Pulmonary artery endothelial cell (primary cell): ENCODE data around the gene F7. TPM values are rescaled to one million over a fixed set of nuclear protein-coding genes. Genes with fewer than 3 reads are reported as not detected.

Experiments
- DNase-seq: peaks from one replicate; pipeline ENCODE4 v3.0.0-alpha.2; 2011; ENCODE audit warnings: low read depth, low spot score
- total RNA-seq: library from RNA; depleted of rRNA; stranded (reverse); fragments of >200 nt; gene quantifications from 2 replicates; pipeline ENCODE4 v1.2.3, GENCODE V29; 2014

The F7 gene
- total RNA-seq, 1 donor from 2014 or later: not detected

DNA sequence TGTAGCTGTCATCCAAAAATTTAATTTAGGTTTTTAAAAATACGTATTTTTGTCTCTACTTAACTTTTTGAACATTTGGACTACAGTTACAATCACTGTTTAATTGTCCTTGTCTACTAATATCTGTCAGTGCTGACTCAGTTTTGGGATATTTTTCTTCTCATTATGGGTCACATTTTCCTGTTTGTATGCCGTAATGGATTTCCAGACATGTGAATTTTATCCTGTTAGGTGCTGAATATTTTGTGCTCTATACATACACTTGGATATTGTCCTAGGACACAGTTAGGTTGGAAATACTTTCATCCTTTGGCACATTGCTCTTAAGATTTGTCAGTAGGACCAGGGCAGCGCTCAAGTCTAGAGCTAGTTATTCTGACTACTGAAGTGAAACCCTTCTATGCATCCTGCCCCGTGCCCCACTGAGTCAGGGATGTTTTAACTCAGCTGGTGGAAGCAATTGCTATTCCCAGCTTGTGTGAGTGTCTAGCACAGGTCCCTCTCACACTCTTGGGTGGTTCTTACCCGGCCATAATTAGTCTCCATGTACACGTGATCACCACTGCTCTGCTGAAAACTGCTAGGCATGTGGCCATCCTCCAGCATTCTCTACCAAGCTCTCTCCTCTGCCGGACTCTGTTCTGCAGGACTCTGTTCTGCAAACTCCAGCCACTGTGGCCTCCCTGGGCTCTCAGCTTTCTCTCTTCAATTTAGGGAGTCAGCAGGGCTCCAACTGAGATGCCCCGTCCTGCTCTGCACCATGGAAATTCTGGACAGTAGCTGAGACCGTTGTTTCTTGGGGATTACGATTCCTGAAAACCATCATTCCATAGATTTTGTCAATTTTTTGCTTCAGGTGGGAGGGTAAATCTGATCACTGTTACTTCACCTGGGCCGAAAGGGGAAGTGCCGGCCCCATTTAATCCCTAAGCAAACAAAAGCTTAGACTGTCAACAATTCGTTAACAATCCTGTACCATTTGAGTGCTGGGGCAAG lies 64.0 kb downstream of the F7 start:
- DNase-seq: no peak

Other genes starting within 250 kb of the F7 start
- under 0.01 and 0.32 TPM in 2 replicates for gene MCF2L, start 136.6 kb upstream of the F7 start, total RNA-seq
- 0.13 and 0.56 TPM in 2 replicates for gene F10, start 17.0 kb downstream of the F7 start, total RNA-seq
- gene PROZ, start 52.9 kb downstream of the F7 start, total RNA-seq: not detected in 2 replicates
- gene PCID2, start 102.9 kb downstream of the F7 start, total RNA-seq: 53.4 and 67.3 TPM in 2 replicates
- 116 and 129 TPM in 2 replicates for gene CUL4A, start 103.8 kb downstream of the F7 start, total RNA-seq
- gene LAMP1, start 191.4 kb downstream of the F7 start, total RNA-seq: 209 and 236 TPM in 2 replicates